H1 (cell line): ENCODE measurements around the gene CFAP92. TPM values are rescaled to one million over a fixed set of nuclear protein-coding genes. Genes with fewer than 3 reads are reported as not detected.

Experiments used
- CTBP2 ChIP-seq: IDR thresholded peaks from 2 replicates; pipeline ENCODE4 v1.7.0; 2011; ENCODE audit warnings: borderline replicate concordance, mild to moderate bottlenecking, moderate library complexity, mixed read lengths, low read length; ENCODE audit not compliant: insufficient read depth, insufficient read length
- E2F6 ChIP-seq: IDR thresholded peaks from 2 replicates; pipeline ENCODE4 v1.6.1; 2012; ENCODE audit warnings: inconsistent platforms
- EGR1 ChIP-seq: IDR thresholded peaks from 2 replicates; pipeline ENCODE4 v1.6.1; 2011; ENCODE audit warnings: low read depth, low read length, borderline replicate concordance
- PHF8 ChIP-seq: fragments of 200-600 bp; sonication (generic); conservative IDR thresholded peaks from 2 replicates; pipeline ENCODE4 v1.7.1; 2012; ENCODE audit warnings: low read depth, mild to moderate bottlenecking, inconsistent platforms, low read length, moderate library complexity
- SP1 ChIP-seq: IDR thresholded peaks from 2 replicates; pipeline ENCODE4 v1.6.1; 2011; ENCODE audit warnings: low read depth, low read length
- TAF1 ChIP-seq: IDR thresholded peaks from 2 replicates; pipeline ENCODE4 v1.6.1; 2011; ENCODE audit warnings: mild to moderate bottlenecking, low read depth, low read length
- polyA plus RNA-seq, 7 experiments: library from polyadenylated mRNA; depleted of rRNA in 3 of 7; stranded (reverse) in 5 of 7; unstranded in 2 of 7; fragments of >200 nt in 5 of 7; fragments of 200-250 nt in 2 of 7; gene quantifications; 1 replicate in 5 of 7; 2 replicates in 1 of 7; 4 replicates in 1 of 7; pipeline versions ENCODE4 v1.2.1 to v1.2.3, GENCODE V29; 2011 to 2013; ENCODE audit warnings: missing spikeins in 2 of 7, mixed read lengths in 2 of 7
- total RNA-seq: library from RNA; stranded (reverse); fragmentation: NEBNext Ultra II Directional; extraction: Animal tissue kit (Norgen Biotek cat#: 25700); gene quantifications from 2 replicates; pipeline ENCODE4 v1.2.1, GENCODE V29; 2021

CFAP92 gene
- total and polyA plus RNA-seq, 2 of the 8 experiments (the other 6 are each of a cell fraction or from before 2014, with no cell fraction given): 0.77 to 2.0 TPM

GRCh38 chr3:128940252-128940651 is 53.6 kb downstream of the CFAP92 start (continued):
- TF ChIP-seq E2F6: no peak
- no peak for TF ChIP-seq PHF8
- no peak for TF ChIP-seq CTBP2
- TF ChIP-seq TAF1: no peak
- no peak for TF ChIP-seq SP1
- TF ChIP-seq EGR1: no peak
